Neural progenitor cell (in vitro differentiated cells): ENCODE data around the gene PRMT7. TPM values are rescaled to one million over a fixed set of nuclear protein-coding genes. Genes with fewer than 3 reads are reported as not detected.

Source experiments
- DNase-seq: peaks from one replicate; pipeline ENCODE4 v3.0.0-alpha.2; 2016; ENCODE audit warnings: low spot score
- H2AFZ ChIP-seq: fragments of 200-600 bp; sonication (generic); replicated peaks from 2 replicates; pipeline ENCODE4 v1.6.1; 2016; ENCODE audit warnings: antibody characterized with exemption
- H3F3A ChIP-seq: fragments of 200-600 bp; sonication (generic); 2 replicates; pipeline ENCODE4 v1.6.1; 2016; ENCODE audit warnings: antibody characterized with exemption, low read depth
- H3K27ac ChIP-seq: fragments of 200-600 bp; sonication (generic); 2 replicates; pipeline ENCODE4 v1.5.1; 2016; ENCODE audit warnings: mild to moderate bottlenecking
- H3K27me3 ChIP-seq: fragments of 200-600 bp; sonication (generic); 2 replicates; pipeline ENCODE4 v1.6.1; 2016; ENCODE audit warnings: mild to moderate bottlenecking, moderate library complexity
- H3K36me3 ChIP-seq: fragments of 200-600 bp; sonication (generic); 2 replicates; pipeline ENCODE4 v1.5.1; 2016
- H3K4me1 ChIP-seq: fragments of 200-600 bp; sonication (generic); 2 replicates; pipeline ENCODE4 v1.6.1; 2016; ENCODE audit warnings: mixed run types
- H3K4me2 ChIP-seq: fragments of 200-600 bp; sonication (generic); 2 replicates; pipeline ENCODE4 v1.6.1; 2016
- H3K4me3 ChIP-seq: fragments of 200-600 bp; sonication (generic); 2 replicates; pipeline ENCODE4 v1.5.1; 2016
- H3K79me2 ChIP-seq: fragments of 200-600 bp; sonication (generic); 2 replicates; pipeline ENCODE4 v1.6.1; 2016; ENCODE audit warnings: low read depth
- H3K9ac ChIP-seq: fragments of 200-600 bp; sonication (generic); 2 replicates; pipeline ENCODE4 v1.6.1; 2016
- H3K9me3 ChIP-seq: fragments of 200-600 bp; sonication (generic); 2 replicates; pipeline ENCODE4 v1.5.1; 2016; ENCODE audit warnings: low read depth
- H4K20me1 ChIP-seq: fragments of 200-600 bp; sonication (generic); 2 replicates; pipeline ENCODE4 v1.6.1; 2016; ENCODE audit warnings: low read depth
- H3K27ac Mint-ChIP-seq: 3 replicates; pipeline ENCODE4 v1.8.0; 2021; ENCODE audit warnings: mixed read lengths
- H3K27me3 Mint-ChIP-seq: 2 replicates; pipeline ENCODE4 v1.8.0; 2022; ENCODE audit warnings: low read depth, mild to moderate bottlenecking, inconsistent platforms, moderate library complexity, mixed read lengths; ENCODE audit not compliant: insufficient read depth
- H3K36me3 Mint-ChIP-seq: 3 replicates; pipeline ENCODE4 v1.8.0; 2021; ENCODE audit warnings: mixed read lengths
- H3K4me1 Mint-ChIP-seq: 3 replicates; pipeline ENCODE4 v1.8.0; 2021; ENCODE audit warnings: mixed read lengths
- H3K4me3 Mint-ChIP-seq: 3 replicates; pipeline ENCODE4 v1.8.0; 2021; ENCODE audit warnings: mild to moderate bottlenecking, moderate library complexity, mixed read lengths
- H3K9me3 Mint-ChIP-seq: 3 replicates; pipeline ENCODE4 v1.8.0; 2020; ENCODE audit warnings: mixed read lengths
- EZH2 ChIP-seq: fragments of 200-600 bp; sonication (generic); IDR thresholded peaks from 2 replicates; pipeline ENCODE4 v1.6.1; 2017; ENCODE audit warnings: antibody characterized with exemption, mild to moderate bottlenecking, moderate library complexity
- EZH2phosphoT487 ChIP-seq: fragments of 200-600 bp; sonication (generic); IDR thresholded peaks from 2 replicates; pipeline ENCODE4 v1.6.1; 2017; ENCODE audit warnings: antibody characterized with exemption
- total RNA-seq: library from RNA; depleted of rRNA; stranded (reverse); fragments of >200 nt; gene quantifications from 2 replicates; pipeline ENCODE4 v1.2.3, GENCODE V29; 2015; ENCODE audit warnings: low replicate concordance
- TF ChIP-seq, protein P1 (sequence below): fragments of 200-600 bp; sonication (generic); IDR thresholded peaks from 2 replicates; pipeline ENCODE4 v1.5.1; 2017; ENCODE audit warnings: antibody characterized with exemption, mild to moderate bottlenecking

The PRMT7 gene
- total RNA-seq, 1 donor from 2014 or later, result 70.2 TPM

DNA sequence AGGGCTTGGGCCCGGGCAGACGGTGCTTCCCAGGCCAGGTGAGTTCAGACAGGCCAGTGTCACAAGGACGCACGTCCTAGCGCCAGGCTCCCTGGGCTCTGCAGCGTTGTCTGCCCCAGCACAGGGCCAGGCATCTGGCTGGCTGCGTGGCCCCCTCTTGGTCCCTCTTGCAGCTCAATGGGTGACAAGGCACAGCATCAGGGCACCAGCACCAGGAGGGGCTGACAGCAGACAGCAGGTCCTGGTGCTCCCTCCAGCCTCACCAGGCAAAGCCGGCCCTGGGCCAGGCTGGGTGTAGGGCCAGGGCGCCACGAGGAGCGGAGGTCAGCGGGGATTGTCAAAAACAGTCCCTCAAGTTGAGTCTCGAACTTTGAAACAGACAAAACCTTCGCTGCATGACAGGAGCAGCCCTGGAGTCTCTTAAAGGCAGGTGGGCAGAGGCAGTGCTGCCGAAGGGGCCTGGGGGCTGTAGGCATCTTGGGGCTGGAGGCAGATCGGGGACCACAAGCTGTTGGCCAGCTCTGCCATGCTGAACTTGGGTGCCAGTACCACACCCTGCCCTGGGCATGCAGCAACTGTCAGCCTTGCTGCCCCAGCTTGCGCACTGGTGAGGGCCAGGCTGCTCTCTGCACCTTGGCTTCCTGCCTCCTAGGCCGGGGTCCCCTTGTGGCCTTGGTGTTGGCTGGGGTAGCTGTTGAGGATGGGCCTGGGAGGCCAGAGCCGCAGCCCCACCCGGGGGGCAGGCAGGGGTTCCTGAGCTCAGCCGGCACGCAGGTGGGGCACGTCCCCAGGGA is 48.8 kb downstream of the PRMT7 start:
- no peak overlapping the region for H2AFZ ChIP-seq
- no peaks in the 10 kb centered on the region for H3K9me3 ChIP-seq
- H3K4me1 ChIP-seq, result peaks cover 12% of the 10 kb centered on the region
- no peaks in the 10 kb centered on the region for H3K9me3 Mint-ChIP-seq
- H3K27ac ChIP-seq, result no peak overlapping the region
- no peaks in the 10 kb centered on the region for H3K27me3 ChIP-seq
- H3K27ac Mint-ChIP-seq, result no peak overlapping the region
- peaks cover 4% of the 10 kb centered on the region for H3K36me3 Mint-ChIP-seq
- H3K4me3 ChIP-seq, result no peak overlapping the region
- H4K20me1 ChIP-seq, result no peaks in the 10 kb centered on the region
- H3K79me2 ChIP-seq, result no peaks in the 10 kb centered on the region
- peaks cover 6% of the 10 kb centered on the region for H3K27me3 Mint-ChIP-seq
- H3K4me1 Mint-ChIP-seq, result peaks cover 12% of the 10 kb centered on the region
- H3K36me3 ChIP-seq, result no peaks in the 10 kb centered on the region
- no peaks in the 10 kb centered on the region for H3F3A ChIP-seq
- H3K4me3 Mint-ChIP-seq, result no peak overlapping the region
- H3K9ac ChIP-seq, result no peak overlapping the region
- DNase-seq, result no peak
- TF ChIP-seq EZH2, result no peak
- no peak for TF ChIP-seq EZH2phosphoT487
- TF ChIP-seq, protein P1, sequence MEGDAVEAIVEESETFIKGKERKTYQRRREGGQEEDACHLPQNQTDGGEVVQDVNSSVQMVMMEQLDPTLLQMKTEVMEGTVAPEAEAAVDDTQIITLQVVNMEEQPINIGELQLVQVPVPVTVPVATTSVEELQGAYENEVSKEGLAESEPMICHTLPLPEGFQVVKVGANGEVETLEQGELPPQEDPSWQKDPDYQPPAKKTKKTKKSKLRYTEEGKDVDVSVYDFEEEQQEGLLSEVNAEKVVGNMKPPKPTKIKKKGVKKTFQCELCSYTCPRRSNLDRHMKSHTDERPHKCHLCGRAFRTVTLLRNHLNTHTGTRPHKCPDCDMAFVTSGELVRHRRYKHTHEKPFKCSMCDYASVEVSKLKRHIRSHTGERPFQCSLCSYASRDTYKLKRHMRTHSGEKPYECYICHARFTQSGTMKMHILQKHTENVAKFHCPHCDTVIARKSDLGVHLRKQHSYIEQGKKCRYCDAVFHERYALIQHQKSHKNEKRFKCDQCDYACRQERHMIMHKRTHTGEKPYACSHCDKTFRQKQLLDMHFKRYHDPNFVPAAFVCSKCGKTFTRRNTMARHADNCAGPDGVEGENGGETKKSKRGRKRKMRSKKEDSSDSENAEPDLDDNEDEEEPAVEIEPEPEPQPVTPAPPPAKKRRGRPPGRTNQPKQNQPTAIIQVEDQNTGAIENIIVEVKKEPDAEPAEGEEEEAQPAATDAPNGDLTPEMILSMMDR, result no peak
- no peak overlapping the region for H3K4me2 ChIP-seq

DNA sequence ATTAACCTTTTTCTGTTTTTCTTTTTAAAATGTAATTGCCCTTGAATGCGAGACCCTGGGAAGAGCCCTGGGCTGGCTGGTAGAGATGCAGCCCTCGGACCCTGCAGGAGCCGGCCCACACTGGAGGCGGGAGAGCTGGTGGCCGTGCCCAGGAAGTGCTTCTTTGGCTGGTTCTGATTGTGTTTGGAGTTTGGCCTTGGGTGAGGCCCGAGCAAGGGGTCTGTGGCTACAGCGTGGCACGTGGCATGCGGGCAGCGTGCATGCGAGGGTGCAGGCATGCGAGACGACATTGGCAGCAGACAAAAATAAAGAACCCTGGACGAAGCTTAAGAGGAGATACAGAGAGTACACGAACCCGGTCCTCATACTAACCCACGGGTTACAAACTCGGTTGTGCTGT is 49.7 kb downstream of the PRMT7 start:
- Mint-ChIP-seq H3K4me1 (peaks cover 16% of the 10 kb centered on the region), H3K27me3 (peaks cover 7% of the 10 kb centered on the region)
- no peaks in the 10 kb centered on the region for H3K36me3 ChIP-seq

DNA sequence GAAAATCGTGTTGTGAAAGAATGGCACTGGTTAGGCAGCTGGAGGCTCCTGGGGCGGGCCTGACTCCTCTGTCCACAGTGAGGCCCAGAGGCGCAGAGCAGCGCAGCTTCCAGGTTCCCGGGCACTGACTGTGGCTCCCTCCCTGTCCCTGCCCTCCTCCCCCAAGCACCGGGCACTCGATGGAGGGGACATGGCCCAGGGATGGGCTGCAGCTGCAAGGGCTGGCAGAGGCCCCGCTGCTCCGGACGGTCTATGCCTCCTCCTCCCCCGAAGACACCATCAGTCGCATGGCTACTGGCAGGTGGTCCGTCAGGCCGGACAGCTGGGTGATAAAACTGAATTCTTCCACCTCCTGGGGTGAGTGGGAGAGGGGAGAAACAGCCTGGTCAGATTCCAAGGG is 50.1 kb downstream of the PRMT7 start:
- peaks cover 12% of the 10 kb centered on the region for H3K4me1 ChIP-seq
- no peak for TF ChIP-seq EZH2
- peaks cover 4% of the 10 kb centered on the region for H3K36me3 Mint-ChIP-seq
- no peak overlapping the region for H3K4me3 ChIP-seq
- DNase-seq, result no peak
- H2AFZ ChIP-seq, result no peak overlapping the region
- no peaks in the 10 kb centered on the region for H3K79me2 ChIP-seq
- no peaks in the 10 kb centered on the region for H3K9me3 ChIP-seq
- no peak overlapping the region for H3K27ac ChIP-seq
- H3K27ac Mint-ChIP-seq, result no peak overlapping the region
- no peaks in the 10 kb centered on the region for H3K36me3 ChIP-seq
- H3K9ac ChIP-seq, result no peak overlapping the region
- peaks cover 17% of the 10 kb centered on the region for H3K4me1 Mint-ChIP-seq
- H3K4me3 Mint-ChIP-seq, result no peak overlapping the region
- H3K27me3 Mint-ChIP-seq, result peaks cover 9% of the 10 kb centered on the region
- H3K9me3 Mint-ChIP-seq, result no peaks in the 10 kb centered on the region
- H3K4me2 ChIP-seq, result no peak overlapping the region
- H4K20me1 ChIP-seq, result no peaks in the 10 kb centered on the region
- H3F3A ChIP-seq, result no peaks in the 10 kb centered on the region
- no peaks in the 10 kb centered on the region for H3K27me3 ChIP-seq

More for the DNA sequence above, 49.7 kb downstream of the PRMT7 start:
- Histone ChIP-seq H3K27me3 (no peaks in the 10 kb centered on the region), H3F3A (no peaks in the 10 kb centered on the region), H3K4me3 (no peak overlapping the region), H2AFZ (no peak overlapping the region), H3K4me1 (peaks cover 12% of the 10 kb centered on the region), H3K4me2 (no peak overlapping the region), H3K27ac (no peak overlapping the region), H3K9ac (no peak overlapping the region), H3K79me2 (no peaks in the 10 kb centered on the region), H4K20me1 (no peaks in the 10 kb centered on the region), H3K9me3 (no peaks in the 10 kb centered on the region)
- no peaks in the 10 kb centered on the region for H3K9me3 Mint-ChIP-seq
- peak overlapping the region; percentile 23 for H3K27ac Mint-ChIP-seq
- H3K36me3 Mint-ChIP-seq, result peaks cover 4% of the 10 kb centered on the region
- DNase-seq, result no peak
- TF ChIP-seq, protein P1, result no peak
- TF ChIP-seq EZH2phosphoT487 (no peak), EZH2 (no peak)
- no peak overlapping the region for H3K4me3 Mint-ChIP-seq

DNA sequence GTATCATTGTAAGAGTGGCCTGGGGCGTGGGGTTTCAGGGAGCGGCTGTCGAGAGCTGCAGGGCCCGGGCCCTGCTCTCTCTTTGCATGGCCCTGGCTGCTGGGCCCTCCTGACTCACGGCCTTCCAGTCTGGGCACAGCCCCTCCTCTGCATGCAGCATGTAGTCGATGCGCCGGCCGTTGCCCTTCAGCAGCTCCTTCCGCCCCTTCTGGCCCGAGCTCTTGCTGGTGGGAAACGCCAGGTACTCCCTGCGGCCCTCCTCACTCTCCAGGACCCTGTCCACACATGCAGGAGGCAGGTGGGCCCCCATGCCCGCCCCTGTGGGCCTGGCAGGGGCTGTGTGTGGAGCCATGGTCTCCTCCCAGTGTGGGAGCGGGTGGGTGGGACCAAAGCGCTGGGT is 50.7 kb downstream of the PRMT7 start:
- no peak overlapping the region for H2AFZ ChIP-seq
- peaks cover 12% of the 10 kb centered on the region for H3K27me3 Mint-ChIP-seq
- H3K4me1 Mint-ChIP-seq, result peaks cover 21% of the 10 kb centered on the region
- no peaks in the 10 kb centered on the region for H4K20me1 ChIP-seq
- H3F3A ChIP-seq, result no peaks in the 10 kb centered on the region
- no peak overlapping the region for H3K4me3 Mint-ChIP-seq
- no peak overlapping the region for H3K27ac Mint-ChIP-seq
- H3K79me2 ChIP-seq, result no peaks in the 10 kb centered on the region
- H3K9me3 ChIP-seq, result no peaks in the 10 kb centered on the region
- no peaks in the 10 kb centered on the region for H3K9me3 Mint-ChIP-seq
- H3K4me1 ChIP-seq, result peaks cover 12% of the 10 kb centered on the region
- no peaks in the 10 kb centered on the region for H3K36me3 ChIP-seq
- no peak overlapping the region for H3K4me3 ChIP-seq
- no peak overlapping the region for H3K4me2 ChIP-seq
- DNase-seq, result no peak
- no peaks in the 10 kb centered on the region for H3K27me3 ChIP-seq
- TF ChIP-seq EZH2phosphoT487 (no peak), EZH2 (no peak)
- TF ChIP-seq, protein P1, result no peak
- H3K9ac ChIP-seq, result no peak overlapping the region
- H3K27ac ChIP-seq, result no peak overlapping the region
- H3K36me3 Mint-ChIP-seq, result peaks cover 4% of the 10 kb centered on the region
